ENCODE data around the gene DEK. TPM values are rescaled to one million over a fixed set of nuclear protein-coding genes. Genes with fewer than 3 reads are reported as not detected.
"Not testable (repeated sequence)": the region's sequence is repeated elsewhere in the genome, so short reads cannot be mapped to it uniquely, and the experiment has no call there.

DEK gene
- polyA plus RNA-seq, 1 of the 3 experiments (the other 2 are of a cell fraction), result 34.2 TPM

DNA sequence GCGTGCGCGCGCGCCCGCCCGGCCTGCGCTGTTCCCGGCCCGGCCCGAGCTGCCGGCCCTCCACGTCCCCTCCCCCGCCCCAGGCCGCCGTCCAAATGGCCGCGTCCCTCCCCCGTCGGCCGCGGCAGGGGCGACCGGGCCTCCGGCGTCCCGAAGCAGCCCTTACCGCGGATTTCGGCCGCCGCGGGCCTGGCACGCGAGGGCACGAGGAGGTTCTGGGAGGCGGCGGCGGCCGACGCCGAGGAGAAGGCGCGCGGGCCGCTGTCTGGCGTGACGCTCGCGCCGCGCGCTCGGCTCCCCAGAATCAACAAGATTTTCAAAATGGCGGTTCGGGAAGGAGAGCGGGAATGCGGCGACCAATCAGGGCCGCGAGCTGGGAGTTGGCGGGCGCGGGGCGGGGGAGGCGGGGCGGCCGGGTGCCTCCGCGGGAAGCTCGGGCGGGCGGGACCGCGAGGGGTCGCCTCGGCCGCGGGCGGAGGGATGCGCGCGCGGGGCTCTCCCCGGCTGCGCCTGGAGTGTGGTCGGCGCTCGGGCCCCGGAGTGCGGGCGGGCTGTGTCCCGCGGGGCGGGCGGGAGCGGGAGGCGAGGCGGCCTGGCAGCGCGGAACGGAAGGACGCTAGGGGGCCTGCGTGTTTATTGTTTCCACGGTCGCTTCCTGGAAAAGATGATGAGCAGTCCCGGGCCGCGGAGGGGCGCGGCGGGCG is at the start of gene DEK (continued):
- no peak for TF ChIP-seq FOXM1 (IDR thresholded peaks at IDR 0.05; ENCODE audit: low read depth)
- TF ChIP-seq NFIC (IDR thresholded peaks at IDR 0.05; ENCODE audit: borderline replicate concordance), result no peak
- TF ChIP-seq RFX5 (IDR thresholded peaks at IDR 0.05; ENCODE audit: low read length), result no peak
- TF ChIP-seq FOXJ3 (CRISPR knock-in tag; IDR thresholded peaks at IDR 0.05), result no peak
- TF ChIP-seq SIN3A (IDR thresholded peaks at IDR 0.05; ENCODE audit: borderline replicate concordance, low read depth, low read length), result no peak; the same call in 1 of the 2 replicates
- TF ChIP-seq, protein P1, sequence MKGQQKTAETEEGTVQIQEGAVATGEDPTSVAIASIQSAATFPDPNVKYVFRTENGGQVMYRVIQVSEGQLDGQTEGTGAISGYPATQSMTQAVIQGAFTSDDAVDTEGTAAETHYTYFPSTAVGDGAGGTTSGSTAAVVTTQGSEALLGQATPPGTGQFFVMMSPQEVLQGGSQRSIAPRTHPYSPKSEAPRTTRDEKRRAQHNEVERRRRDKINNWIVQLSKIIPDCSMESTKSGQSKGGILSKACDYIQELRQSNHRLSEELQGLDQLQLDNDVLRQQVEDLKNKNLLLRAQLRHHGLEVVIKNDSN (IDR thresholded peaks at IDR 0.05; ENCODE audit: borderline replicate concordance, low read depth), result no peak
- no peak for TF ChIP-seq TCF12 (IDR thresholded peaks at IDR 0.05)
- no peak for TF ChIP-seq CHD2 (IDR thresholded peaks at IDR 0.05; ENCODE audit: low read length, partially characterized antibody)
- TF ChIP-seq RXRA (IDR thresholded peaks at IDR 0.05; ENCODE audit: borderline replicate concordance, low read depth), result no peak; the same call in 1 of the 2 replicates
- TF ChIP-seq GATA2 (CRISPR knock-in tag; IDR thresholded peaks at IDR 0.05), result no peak
- TF ChIP-seq JUND (IDR thresholded peaks at IDR 0.05), result no peak
- peak; percentile 69 for TF ChIP-seq ELF1 (IDR thresholded peaks at IDR 0.05)
- TF ChIP-seq GABPA (IDR thresholded peaks at IDR 0.05; ENCODE audit: low read depth), result 0 out of 2 replicates have a peak, but pooled peaks have one; percentile 33
- peak; percentile 46; the same call in 1 of the 2 replicates for TF ChIP-seq NRF1 (IDR thresholded peaks at IDR 0.05; ENCODE audit: low read depth, low read length)

DNA sequence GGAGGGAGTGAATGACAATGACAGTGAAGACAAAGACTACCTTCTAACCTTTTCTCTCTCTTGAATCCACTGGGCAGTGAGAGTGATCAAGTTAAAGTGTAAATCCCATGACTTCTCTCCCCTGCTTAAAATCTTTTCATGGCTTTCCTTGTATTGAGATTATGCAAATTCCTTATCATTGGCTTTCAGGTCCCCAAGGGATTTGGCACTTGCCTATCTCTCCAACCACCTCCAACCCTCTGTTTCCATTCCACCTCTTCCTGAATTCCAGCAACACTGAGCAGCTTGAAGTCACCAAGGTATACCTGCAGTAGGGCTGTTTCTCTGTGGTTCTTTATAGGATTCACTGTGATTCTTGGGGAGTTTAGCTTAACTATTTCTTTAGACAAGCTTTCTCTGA is 48.0 kb upstream of the DEK start:
- Histone ChIP-seq H2AFZ (ENCODE audit: low read depth) (no peak overlapping the region), H3K4me2 (no peak overlapping the region), H3K9me2 (no peaks in the 10 kb centered on the region), H3K4me1 (ENCODE audit: control insufficient read depth in 1 of 2, insufficient read depth in 2 of 2, low read depth in 1 of 2, low read length in 1 of 2) (peaks cover 0 to 7% of the 10 kb centered on the region in 2 experiments; a peak in 1 of 4 replicates), H3K36me3 (replicated peaks in 1 of 2; ENCODE audit: control insufficient read depth in 1 of 2, insufficient read depth in 2 of 2, low read length in 1 of 2) (no peaks in the 10 kb centered on the region), H3K27ac (ENCODE audit: low read depth in 2 of 2, low read length in 1 of 2) (no peak overlapping the region), H3K9ac (no peak overlapping the region), H4K20me1 (ENCODE audit: insufficient read depth) (no peaks in the 10 kb centered on the region), H3K9me3 (no peaks in the 10 kb centered on the region), H3F3A (replicated peaks; ENCODE audit: insufficient read depth) (peaks cover 10% of the 10 kb centered on the region), H3K27me3 (ENCODE audit: insufficient read depth) (no peaks in the 10 kb centered on the region), H3K79me2 (ENCODE audit: insufficient read depth) (no peaks in the 10 kb centered on the region), H3K4me3 (ENCODE audit: low read depth in 2 of 2, low read length in 1 of 2) (no peak overlapping the region)
- ChIA-PET POLR2A (no interaction called here), CTCF (no interaction called here)
- TF ChIP-seq SMC3 (IDR thresholded peaks at IDR 0.05; ENCODE audit: low read depth, low read length), result no peak
- no peak for DNase-seq

DNA sequence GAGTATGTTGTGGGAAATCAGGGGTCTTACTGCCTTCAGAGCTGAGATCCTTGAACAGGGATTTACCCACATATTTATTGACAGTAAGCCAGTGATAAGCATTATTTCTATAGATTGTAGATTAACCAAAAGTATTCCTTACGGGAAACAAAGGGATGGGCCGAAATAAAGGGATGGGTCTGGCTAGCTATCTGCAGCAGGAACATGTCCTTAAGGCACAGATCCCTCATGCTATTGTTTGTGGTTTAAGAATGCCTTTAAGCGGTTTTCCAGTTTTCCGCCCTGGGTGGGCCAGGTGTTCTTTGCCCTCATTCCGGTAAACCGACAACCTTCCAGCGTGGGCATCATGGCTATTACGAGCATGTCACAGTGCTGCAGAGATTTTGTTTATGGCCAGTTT is 45.7 kb upstream of the DEK start:
- H3K4me3 ChIP-seq (ENCODE audit: low read depth in 2 of 2, low read length in 1 of 2); H3K27ac ChIP-seq (ENCODE audit: low read depth in 2 of 2, low read length in 1 of 2); H4K20me1 ChIP-seq (ENCODE audit: insufficient read depth); H3K79me2 ChIP-seq (ENCODE audit: insufficient read depth); DNase-seq; H3K4me2 ChIP-seq; H3K9me3 ChIP-seq; H3K36me3 ChIP-seq (replicated peaks in 1 of 2; ENCODE audit: control insufficient read depth in 1 of 2, insufficient read depth in 2 of 2, low read length in 1 of 2); H3K4me1 ChIP-seq (ENCODE audit: control insufficient read depth in 1 of 2, insufficient read depth in 2 of 2, low read depth in 1 of 2, low read length in 1 of 2); H2AFZ ChIP-seq (ENCODE audit: low read depth); H3K27me3 ChIP-seq (ENCODE audit: insufficient read depth); H3K9me2 ChIP-seq; H3K9ac ChIP-seq; POLR2A ChIA-PET: not testable (repeated sequence)
- WGBS (ENCODE audit: low lambda C conversion rate), result 64% methylated on average over 7 of the region's 8 CpGs
- peaks cover 14% of the 10 kb centered on the region for H3F3A ChIP-seq (replicated peaks; ENCODE audit: insufficient read depth)
- CTCF ChIA-PET, result interaction anchor here (0.7 kb wide), 1 partner anchor 15 kb away, joined by 3 read pairs; no protein-coding TSS in a partner anchor

All from SK-N-SH (cell line).